IPS DF 4.7 (cell line): ENCODE measurements around the gene FER1L5.

Experiments
- DNase-seq: peaks from one replicate; pipeline ENCODE4 v3.0.0-alpha.2; 2013; ENCODE audit warnings: low spot score; ENCODE audit errors: extremely low read depth

Gene FER1L5

DNA sequence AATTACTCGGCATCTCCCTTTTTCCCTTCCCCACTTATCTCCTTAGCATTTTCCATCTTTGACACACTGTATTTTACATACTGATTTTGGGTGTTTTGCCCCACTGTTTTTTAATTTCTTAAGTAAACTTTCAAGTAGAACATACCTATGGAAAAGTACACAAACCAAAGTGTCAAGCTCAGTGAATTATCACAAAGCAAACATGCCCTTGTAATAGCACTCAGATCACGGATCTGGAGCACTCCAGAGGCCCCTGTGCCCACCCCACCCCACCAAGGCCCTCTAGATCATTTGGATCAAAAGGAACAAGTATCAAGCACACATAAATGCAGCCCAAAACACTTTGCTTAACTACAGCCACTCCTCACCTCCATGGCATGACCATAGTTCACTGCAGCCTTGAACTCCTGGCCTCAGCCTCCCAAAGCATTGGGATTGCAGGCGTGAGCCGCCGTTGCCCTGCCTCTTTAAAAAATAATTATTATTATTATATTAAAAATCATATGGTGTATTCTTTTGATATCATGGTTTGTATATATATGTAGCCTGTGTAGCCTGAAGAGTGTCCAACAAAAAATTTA is 38.1 kb downstream of the FER1L5 start:
- no peak for DNase-seq

DNA sequence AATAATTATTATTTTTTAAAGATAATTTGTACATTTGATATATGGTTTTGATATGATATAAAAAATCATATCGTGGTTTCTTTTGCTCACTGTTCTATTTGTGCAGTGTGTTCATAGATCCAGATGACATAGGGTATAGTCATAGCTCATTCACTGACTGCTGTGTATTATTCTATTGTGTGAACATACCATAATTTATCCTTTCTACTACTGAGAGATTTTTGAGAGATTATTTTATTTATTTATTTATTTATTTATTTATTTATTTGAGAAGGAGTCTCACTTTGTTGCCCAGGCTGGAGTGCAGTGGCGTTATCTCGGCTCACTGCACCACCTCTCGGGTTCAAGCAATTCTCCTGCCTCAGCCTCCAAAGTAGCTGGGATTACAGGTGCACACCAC is 39.0 kb downstream of the FER1L5 start:
- no peak for DNase-seq

DNA sequence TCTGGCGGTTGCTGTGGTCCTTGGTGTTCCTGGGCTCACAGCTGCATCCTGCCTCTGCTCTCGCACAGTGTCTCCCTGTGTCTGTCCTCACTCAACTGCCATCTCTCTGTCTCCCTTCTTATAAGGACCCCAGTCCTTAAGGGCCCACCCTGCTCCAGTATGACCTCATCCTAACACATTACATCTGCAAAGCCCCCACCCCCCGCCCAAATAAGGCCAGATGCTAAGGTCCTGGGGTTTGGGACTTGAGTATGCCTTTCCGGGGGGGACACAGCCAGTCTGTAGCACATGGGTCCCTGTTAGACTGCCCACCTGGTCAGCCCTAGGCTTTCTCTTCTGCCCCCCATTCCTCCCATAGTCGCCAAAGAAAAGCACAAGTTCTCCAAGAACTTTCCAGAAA is 40.7 kb downstream of the FER1L5 start:
- DNase-seq = no peak

DNA sequence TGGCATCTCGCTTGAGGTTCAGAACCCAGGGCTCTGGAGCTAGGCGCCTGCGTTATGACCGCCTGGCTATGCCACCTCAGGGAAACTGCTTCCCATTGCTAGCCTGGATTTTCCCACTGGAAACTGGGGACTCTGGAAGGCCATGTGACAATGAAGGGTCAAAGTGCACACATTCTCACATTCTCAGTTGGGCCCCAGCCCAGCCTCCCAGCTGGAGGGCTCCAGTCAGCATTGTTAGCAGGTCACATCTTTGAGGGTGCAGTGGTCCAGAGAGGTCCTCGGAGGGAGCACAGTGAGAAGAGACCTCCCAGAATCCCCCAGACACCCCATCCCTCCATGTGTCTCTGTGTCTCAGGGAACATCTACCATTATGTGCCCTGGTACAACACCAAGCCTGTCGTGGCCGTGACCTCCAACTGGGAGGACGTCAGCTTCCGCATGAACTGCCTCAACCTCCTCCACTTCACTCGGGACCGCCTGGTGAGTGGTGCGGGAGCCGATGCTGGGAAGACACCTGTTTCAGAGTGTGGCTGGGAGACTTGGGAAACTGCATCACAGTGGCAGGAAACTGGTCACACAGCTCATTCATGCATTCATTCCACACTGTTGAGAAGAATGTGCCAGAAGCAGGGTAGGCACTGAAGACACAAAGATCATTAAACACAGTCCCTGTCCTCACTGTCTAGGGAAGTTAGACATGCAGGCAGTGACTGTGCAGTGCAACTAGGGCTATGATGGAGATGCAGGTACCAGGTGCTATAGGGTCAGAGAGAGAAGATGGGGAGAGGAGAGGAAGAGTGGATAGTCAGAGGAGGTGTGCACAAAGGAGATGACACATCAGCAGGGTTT is 41.6 kb downstream of the FER1L5 start:
- DNase-seq = no peak

DNA sequence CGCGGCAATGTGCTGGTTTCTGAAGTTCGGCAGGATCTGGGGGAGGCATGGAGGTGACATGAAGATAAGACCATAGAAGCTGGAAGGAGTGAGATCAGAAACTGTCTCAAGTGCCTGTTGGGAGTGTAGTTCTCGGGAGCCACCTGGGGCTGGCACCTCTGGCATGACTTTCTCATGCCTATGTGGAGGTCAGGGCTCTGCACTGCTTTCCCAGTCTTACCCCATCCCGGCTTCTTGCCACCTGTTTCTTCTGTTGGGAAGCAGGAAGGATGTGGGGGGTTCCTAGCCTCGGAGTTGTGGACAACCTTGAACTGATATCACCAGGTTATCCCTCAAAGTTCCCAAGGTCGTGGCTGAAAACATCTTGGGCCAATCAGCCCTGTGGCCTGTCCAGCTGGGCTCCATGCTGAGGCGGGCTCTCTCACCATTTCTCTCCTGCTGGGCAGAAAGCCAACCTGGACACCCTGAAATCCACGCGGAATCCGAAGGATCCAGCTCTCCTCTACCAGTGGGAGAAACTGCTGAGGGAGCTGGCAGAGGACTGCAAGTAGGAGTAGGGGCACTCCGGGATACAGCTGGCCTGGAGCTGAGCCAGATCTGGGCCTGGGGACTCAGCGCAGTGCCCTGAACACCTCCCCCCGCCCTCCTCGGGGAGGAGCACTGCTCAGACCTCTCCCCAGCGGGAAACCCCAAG is 42.5 kb downstream of the FER1L5 start:
- DNase-seq = no peak

DNA sequence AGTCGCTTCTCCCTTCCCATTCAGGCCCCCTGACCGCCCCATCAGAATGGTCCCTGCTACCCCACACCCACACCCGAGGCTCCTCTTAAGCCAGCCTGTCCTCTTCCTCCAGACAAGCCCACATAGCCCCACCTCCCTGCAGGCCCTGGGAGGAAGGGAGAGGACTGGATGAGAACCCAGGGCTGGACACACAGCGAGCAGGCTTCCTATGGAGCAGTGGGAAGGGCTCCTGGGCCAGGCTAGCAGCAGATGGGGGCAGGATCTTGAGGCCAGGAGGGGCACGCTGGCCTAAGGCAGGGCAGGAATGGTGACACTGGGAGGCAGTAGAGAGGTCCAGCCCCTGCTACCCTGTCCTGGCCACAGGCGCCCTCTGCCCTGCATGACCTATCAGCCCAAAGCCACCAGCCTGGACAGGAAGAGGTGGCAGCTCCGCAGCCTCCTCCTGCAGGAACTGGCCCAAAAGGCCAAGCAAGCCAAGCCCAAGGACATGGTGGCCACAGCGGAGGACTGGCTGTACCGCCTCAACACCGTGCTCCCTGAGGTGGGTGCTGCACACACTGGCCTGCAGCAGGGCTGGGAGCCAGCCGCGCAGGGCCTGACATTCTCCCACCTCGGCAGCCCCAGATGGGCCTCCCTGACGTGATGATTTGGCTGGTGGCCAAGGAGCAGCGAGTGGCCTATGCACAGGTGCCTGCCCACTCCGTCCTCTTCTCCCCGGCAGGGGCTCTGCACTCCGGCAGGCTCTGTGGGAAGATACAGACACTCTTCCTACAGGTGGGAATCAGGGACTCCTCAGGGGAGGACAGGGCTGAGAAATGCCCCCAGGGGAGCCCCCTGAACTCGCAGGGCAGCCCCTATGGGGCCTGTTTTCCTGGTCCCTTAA is 43.3 kb downstream of the FER1L5 start:
- DNase-seq = no peak

DNA sequence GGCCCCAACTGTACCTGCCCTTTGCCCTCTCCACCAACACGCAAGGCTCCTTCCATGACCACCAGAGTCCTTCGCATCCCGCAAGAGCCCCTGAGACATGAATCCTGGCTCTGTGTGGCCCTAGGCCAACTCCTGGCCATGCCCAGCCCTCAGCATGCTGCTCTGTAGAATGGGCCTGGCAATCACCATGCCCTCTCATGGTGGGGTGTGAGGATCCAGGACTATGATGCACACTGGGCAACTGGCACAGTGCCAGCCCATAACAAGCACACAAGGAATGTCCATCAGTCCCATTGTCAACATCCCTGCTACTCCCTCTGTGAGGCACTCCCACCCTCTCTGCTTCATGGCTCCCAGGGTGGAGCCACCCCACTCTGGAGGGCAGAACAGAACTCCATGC is 44.7 kb downstream of the FER1L5 start:
- no peak for DNase-seq

DNA sequence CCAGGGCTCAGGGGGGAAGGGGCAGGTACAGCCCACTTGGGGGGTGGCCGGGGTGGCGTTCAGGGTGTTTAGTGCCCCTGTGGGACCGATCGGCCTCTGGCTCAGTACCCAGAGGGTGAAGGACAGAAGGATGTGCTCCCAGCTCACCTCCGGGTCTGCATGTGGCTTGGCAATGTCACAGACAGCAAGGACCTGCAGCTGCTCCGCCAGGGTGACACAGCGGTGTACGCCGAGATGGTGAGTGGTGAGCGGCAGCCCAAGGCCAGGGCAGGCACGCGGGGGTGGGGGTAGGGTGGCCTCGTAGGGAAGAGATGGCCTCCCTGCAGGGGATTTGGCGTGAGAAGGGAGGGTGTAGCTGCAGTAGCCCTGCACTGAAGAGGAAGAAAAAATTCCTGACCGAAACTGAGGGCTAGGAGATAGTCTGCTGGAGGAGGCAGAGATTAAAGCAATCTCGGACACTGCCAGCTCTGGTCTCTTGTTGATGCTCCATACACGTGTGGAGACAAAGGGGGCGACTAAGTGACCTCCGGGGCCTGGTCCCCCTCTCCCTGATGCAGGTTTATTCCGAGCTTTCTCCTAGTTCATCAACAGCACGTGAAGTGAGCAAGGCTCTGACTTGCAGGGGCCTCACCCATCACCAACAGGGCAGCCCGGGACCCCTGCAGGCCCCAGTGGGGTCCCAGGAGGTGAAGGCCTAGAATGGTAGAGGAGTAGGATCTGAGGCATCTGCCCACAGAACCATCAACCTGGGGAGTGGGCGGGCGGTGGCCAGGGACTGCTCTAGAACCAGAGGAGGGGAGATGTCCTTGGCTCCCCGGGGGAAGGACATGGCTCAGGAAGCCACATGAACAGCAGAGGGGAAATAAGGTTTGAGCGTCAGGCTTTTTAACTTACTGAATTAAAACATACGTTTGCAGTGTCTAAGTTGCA is 45.4 kb downstream of the FER1L5 start:
- DNase-seq = no peak

DNA sequence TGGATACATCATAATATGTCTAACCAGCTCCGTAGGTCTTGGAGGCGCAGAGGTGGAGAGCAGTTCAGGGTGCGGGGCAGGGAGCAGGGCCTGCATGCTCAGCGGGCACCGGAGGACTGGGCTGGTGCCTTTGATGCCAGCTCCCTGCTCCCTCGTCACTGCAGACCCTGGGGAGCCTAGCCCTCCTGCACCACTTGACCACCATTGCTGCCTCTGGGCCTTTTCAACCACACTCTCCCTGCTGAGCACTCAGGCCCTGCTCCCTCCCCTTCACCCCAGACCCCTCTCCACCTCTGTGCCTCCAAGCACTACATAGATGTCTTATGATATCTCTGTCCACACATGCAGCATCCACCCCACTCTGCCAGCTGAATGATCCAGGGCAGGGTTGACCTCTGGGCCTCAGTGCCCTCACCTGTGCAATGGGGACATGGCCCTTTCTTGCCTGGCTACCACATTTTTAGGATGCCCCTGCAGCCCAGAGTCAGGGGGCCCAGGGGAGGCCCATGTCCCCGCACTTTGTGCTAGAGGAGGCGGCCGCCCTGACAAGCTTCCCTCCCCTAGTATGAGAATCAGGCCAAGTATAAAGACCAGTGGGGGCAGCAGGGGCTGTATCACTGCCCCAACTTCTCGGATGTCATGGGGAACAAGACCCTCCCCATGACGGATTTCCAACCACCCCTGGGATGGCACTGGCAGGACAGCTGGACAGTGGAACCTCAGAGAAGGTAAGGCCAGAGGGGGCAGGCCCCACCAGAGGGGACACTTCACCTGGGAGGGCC is 46.3 kb downstream of the FER1L5 start:
- no peak for DNase-seq

DNA sequence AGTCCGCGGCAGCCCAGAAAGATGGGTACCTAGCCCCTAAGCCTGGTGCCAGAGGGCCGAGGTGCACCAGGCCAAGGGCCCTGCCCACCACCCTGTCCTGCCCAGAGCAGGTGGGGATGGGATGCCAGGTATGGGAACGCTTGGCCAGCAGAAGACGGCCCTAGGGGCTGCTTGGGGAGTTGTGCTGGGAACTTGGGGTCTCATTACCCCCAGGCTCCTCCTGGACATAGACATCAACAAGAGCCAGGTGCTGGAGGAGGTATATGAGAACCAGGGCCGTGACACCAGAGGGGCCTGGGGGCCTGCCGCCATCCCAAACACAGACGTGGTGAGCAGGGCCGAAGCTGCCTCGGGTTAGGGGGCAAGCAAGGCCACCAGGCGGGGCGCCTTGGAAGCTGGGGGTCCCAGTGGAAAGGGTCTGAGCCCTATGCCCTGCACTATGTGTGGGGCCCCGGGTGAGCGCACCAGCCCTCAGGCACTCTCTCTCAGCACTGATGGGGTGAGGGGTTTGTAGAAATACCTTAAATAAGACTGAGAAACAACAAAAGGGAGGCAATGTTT is 46.9 kb downstream of the FER1L5 start:
- no peak for DNase-seq

DNA sequence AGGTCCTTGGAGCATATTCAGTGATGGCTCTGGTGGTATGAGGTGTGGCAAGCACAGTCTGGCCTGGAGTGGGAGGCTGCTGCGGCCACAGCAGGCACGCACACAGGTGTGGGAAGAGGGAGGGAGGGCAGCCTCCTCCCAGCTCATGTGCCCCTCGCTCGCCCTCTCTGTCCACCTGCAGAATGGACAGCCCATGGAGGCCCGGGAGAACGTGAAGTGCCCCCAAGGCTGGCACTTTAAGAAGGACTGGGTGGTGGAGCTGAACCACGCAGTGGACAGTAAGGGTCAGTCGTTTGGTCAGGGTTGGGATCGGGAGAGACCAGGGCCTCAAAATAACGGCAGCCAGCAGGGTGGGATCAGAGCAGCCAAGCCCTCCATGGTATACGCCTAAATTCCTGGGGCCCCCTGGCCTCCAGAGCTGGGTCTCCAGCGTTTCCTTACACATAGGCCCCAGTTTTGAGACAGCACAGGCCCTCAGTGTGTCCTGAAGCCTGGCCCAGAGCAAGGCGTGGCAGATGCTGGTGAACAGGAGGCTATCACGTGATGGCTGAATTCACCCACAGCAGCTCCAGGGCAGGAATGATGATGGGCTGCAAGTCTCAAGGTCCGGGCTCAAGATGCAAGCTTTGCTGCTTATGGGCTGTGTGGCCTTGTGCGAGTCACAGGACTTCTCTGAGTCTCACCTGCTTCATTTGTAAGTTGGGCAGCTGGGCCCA is 47.9 kb downstream of the FER1L5 start:
- DNase-seq = no peak

DNA sequence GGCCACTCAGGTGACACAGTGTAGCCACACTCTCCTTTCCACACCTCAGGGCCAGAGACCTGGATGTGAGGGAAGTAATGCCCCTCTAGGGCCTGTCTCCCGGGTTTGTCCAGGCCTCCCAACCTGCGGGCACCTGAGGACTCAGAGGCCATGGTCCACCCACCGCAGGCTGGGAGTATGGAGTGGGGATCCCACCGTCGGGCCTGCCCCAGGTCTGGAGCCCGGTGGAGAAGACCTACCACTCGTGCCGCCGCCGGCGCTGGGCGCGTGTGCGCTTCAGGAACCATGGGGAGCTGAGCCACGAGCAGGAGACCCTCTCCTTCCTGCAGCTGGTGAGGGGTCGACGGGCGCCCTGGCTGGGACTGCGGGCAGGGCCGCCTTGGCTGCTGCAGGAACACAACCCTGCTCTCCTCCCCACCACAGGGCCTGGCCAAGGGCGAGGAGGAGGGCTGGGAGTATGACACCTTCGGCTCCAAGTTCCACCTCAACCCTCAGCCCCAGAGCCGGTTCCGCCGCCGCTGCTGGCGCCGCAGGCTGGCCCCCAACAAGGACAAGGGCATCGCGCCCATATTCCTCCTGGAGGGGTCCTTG is 48.6 kb downstream of the FER1L5 start:
- no peak for DNase-seq

DNA sequence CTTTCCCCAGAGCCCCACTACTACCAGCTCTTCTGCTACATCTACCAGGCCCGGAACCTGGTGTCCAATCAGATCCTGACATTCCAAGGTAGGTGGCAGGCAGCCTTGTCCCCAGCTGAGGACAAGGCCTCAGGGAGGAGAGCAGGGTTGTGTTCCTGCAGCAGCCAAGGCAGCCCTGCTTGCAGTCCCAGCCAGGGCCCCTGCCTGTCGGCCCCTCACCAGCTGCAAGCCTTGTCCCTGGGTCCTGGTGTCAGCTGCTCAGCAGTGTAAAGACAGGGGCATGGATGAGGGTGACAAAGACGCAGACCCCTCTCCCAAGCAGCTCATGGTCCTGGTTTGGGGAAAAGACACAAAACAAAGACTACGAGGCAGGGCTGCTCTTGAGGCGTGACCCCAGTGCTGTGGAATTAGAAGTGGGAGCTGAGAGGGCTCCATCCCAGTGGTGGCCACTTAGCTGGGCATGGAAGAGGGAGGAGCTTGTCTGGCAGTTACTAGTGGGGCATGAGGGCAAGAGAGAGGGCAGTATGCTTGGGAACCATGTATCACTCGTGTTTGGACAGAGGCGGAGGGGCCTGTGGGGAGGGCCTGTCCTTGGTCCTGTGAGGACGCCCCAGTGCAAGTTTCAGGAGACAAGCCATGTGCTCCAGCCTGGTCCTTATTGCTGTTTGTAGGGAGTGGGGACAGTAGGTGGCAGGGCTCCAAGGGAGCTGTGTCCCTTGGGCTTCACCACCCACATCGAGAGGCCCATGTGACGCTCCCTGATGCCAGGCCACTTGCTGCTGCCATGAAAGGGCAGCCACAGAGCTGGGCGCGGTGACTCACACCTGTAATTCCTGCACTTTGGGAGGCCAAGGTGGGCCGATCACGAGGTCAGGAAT is 49.8 kb downstream of the FER1L5 start:
- no peak for DNase-seq

DNA sequence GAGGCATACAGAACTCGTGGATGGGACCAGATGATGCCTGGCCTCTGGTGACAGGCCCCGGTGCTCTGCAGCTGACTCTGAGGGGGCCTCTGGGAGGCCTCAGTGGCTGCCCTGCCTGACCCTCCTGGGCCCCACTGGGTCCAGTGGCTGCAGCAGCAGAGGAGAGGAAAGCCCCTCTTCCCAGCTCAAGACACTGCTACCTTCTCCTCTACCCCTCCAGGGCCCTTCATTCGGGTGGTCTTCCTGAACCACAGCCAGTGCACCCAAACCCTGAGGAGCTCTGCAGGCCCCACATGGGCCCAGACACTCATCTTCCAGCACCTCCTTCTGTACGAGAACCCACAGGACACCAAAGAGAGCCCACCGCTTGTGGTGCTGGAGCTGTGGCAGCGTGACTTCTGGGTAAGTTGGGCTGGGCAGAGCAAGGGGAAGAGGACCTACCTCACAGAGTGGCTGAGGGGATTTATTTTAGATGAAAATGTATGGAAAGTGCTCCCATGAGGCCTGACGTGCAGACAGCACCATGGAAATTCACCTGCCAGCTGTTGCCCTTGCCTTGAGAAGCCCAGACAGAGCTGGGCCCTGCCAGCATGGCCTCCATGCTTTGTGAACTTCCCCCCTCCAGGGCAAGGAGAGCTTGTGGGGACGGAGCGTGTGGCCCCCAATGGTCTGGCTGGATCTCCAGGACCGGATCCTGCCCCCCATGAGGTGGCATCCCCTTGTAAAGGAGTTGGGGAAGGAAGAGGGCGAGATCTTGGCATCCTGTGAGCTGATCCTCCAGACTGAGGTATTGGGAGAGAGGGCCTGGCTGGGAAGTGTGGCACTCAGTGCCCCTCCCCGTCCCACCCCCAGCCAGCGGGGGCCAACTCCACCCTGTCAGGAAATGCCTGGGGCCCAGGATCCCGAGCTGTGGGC is 51.0 kb downstream of the FER1L5 start:
- DNase-seq = no peak

DNA sequence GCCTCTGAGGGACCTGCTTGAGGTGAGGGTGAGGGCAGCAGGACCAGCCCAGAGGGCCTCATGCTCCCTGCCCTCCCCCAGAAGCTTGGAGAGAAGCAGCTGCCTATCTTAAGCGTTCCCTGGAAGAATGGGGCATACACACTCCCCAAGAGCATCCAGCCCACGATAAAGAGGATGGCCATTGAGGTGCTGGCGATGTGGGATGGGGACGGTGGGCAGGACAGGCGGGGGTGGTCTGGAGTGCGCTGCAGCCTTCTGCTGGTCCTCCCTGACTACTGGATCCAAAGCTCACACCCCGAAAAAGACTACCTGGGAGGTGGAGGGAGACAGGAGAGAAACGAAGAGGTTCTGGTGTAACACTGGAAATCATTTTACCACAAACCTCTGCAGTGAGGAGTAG is 51.7 kb downstream of the FER1L5 start:
- DNase-seq = no peak

DNA sequence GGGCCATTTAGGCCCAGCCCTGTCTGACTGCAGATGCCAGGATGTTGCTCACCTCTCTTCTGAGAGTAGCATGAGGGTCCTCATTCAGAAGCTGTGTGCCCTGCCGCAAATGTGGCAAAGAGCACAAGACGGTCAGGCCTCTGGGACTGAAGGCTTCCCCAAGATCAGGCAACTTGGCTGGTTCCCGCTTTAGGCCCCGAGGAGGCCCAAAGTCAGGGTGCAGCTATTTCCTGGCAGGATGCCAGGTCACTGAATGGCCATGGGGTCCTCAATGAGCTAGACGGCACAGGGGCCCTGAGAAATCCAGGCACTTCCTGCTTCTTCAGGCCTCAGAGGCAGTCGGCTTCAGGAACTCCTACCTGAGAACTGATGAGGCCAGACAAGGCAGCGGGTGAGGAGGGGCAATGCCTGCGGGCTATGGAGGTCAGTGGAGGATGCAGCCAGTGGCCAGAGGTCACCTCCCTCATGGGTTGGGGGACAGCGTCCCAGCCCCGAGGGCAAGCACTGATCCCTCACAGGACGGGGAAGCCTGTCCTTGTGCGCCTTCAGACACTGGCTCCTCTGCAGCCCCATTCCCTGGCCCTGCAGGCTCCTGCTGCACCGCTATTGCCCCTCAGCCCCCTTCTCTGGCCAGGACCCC is 52.4 kb downstream of the FER1L5 start:
- DNase-seq = no peak
